Measurements from ENCODE around the gene GET4. TPM values are rescaled to one million over a fixed set of nuclear protein-coding genes. Genes with fewer than 3 reads are reported as not detected.

The GET4 gene
- total and polyA plus RNA-seq, 12 donors: 14.7 to 38.6 (median 20.8) TPM

DNA sequence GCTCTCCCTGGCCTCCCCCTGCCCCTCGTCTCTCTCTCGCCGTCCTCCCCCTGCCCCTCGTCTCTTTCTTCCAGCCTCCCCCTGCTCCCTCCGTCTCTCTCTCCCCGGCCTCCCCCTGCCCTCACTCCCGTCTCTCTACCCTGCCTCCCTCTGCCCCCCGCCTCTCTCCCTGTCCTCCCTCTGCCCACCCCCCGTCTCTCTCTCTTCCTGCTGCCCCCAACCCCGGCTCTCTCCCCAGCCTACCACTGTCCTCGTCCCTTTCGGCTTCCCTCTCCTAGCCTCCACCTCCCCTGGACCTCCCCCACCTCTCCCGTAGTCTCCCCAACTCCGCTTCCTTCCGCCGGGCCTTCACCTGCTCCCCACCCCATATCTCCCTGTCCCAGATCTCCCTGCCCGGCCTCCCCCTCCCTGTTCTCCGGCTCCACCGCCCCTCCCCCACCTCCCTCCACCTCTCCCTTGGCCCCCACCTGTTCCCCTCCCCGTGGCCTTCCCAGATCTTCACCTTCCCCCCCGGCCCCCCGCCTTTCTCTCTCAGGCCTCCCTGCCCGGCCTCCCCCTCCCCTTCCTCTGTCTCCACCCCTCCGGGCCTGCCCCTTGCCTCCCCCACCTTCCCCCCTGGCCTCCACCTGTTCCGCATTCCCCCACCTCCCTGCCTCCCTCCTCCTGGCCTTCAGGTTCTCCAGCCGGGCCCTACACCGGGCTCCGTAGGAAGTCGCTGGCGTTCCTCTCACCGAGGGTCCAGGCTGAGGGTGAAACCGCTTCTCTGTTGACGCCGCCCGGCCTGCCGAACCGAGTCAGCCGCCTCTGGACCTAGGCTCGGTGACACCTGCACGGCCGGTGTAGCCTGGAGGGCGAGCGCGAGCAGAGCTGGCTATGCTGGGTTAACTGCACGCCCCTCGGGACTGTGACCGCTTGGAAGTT, 1.2 kb downstream of the GET4 start:
- Histone ChIP-seq H3K4me1 (peaks cover 10 to 65% (median 50%) of the 10 kb centered on the region in 9 donors), H3K4me3 (peak overlapping the region; percentile 78 to 97 (median 84)), H3K9me3 (no peaks in the 10 kb centered on the region), H3K27me3 (no peaks in the 10 kb centered on the region), H3K36me3 (peaks cover 0 to 46% (median 7%) of the 10 kb centered on the region in 9 donors), H3K27ac (peak overlapping the region in 8 of 10 donors; percentile 80 to 94 (median 89))
- no peak for TF ChIP-seq CTCF (IDR thresholded peaks at IDR 0.05)
- 16 to 25% methylated on average over 43 to 47 of the region's 47 CpGs for WGBS, 2 donors
- ATAC-seq (peak in 1 of 8 donors; percentile 2), DNase-seq (peak in 1 of 2 donors; percentile 32)
- intact Hi-C loops (cut with DNase I): loop anchor here in 2 of 10 donors (2.0 to 10.0 kb wide), 3 partner anchors 53 to 553 kb away; no protein-coding TSS in a partner anchor

- H3K4me1 ChIP-seq: peaks cover 8 to 65% (median 47%) of the 10 kb centered on the region in 9 donors
- H3K4me3 ChIP-seq: no peak overlapping the region
- WGBS, 2 donors: 85 to 91% methylated on average over 15 of the region's 15 CpGs
Observed at GRCh38 chr7:879093-879492, 2.7 kb downstream of the GET4 start.

DNA sequence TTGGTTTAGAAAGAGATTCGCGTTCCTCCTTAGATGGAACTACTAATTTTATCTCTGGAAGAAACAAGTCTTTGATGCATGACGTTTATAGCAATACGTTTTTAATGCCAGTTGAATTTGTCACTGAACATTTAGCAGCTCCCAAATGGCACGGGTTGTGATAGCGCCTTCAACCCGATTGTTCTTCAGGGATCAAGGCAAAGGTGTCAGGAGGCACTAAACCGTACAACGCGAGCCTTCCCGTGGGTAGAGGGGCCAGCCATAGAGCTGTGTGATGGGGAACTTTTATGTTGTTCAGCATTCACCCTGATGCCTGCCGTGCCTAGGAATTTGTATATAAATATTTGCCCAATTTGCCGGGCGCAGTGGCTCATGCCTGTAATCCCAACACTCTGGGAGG, 3.4 kb downstream of the GET4 start:
- Histone ChIP-seq H3K27ac (peak overlapping the region in 3 of 10 donors; percentile 15 to 42 (median 21)), H3K4me3 (no peak overlapping the region), H3K4me1 (peaks cover 10 to 65% (median 47%) of the 10 kb centered on the region in 9 donors), H3K9me3 (no peaks in the 10 kb centered on the region), H3K27me3 (no peaks in the 10 kb centered on the region), H3K36me3 (peaks cover 0 to 30% (median 0%) of the 10 kb centered on the region in 9 donors)
- no peak for ATAC-seq
- no peak for DNase-seq
- intact Hi-C loops (cut with DNase I): loop anchor here in 3 of 10 donors (10.0 kb wide), 3 partner anchors 55 to 555 kb away; no protein-coding TSS in a partner anchor
- no peak for TF ChIP-seq CTCF (IDR thresholded peaks at IDR 0.05)
- 72 to 81% methylated on average over 14 of the region's 14 CpGs for WGBS, 2 donors

More at GRCh38 chr7:879093-879492, 2.7 kb downstream of the GET4 start:
- H3K36me3 ChIP-seq: peaks cover 0 to 34% (median 0%) of the 10 kb centered on the region in 9 donors
- H3K27ac ChIP-seq: peak overlapping the region in 2 of 10 donors; percentile 21 to 25
- H3K9me3 ChIP-seq: no peaks in the 10 kb centered on the region
- no peak for TF ChIP-seq CTCF (IDR thresholded peaks at IDR 0.05)
- DNase-seq (no peak), ATAC-seq (no peak)
- no peaks in the 10 kb centered on the region for H3K27me3 ChIP-seq
- intact Hi-C loops (cut with DNase I): loop anchor here in 2 of 10 donors (10.0 kb wide), 2 partner anchors 54 to 554 kb away; no protein-coding TSS in a partner anchor

- Histone ChIP-seq H3K27me3 (no peaks in the 10 kb centered on the region), H3K9me3 (no peaks in the 10 kb centered on the region), H3K36me3 (peaks cover 0 to 23% (median 0%) of the 10 kb centered on the region in 9 donors), H3K4me1 (peaks cover 15 to 69% (median 51%) of the 10 kb centered on the region in 9 donors), H3K4me3 (no peak overlapping the region), H3K27ac (peak overlapping the region in 5 of 10 donors; percentile 11 to 49 (median 28))
- WGBS, 2 donors: 61 to 66% methylated on average over 15 of the region's 15 CpGs
- no peak for TF ChIP-seq CTCF (IDR thresholded peaks at IDR 0.05)
- ATAC-seq (peak in 2 of 8 donors; percentile 1 to 12), DNase-seq (no peak)
- intact Hi-C loops (cut with DNase I): loop anchor here in 1 of 10 donors (10.0 kb wide), 1 partner anchor 84 kb away; no protein-coding TSS in a partner anchor
Observed at GRCh38 chr7:880450-880849, 4.1 kb downstream of the GET4 start.
